Amygdala (tissue), 56 donors: ENCODE measurements around the gene MEPE.
A peak's percentile ranks its signal among the peaks of the same experiment; 100 is the strongest.

Source experiments
- DNase-seq, 56 donors: peaks; one replicate each; lab custom pipeline; 2025; lab: John Stamatoyannopoulos, UW

The MEPE gene

DNA sequence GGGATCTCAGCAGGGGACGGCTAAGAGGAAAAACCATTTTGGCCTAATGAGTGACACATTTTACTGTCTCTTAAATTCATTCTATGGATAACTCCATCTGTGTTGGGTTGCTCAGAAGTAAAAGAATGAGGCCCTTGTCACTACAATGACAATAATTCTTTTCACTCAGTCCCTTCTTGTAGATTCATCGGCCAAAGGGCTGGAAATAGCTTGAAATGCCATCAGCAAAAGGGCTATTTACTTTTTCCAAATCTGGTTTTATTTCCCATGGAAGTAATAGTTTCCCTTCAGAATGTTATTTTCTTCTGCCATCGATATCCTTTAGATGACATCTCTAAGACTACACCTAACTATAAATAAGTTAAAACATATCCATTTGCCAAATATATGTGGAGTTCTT lies 7.4 kb downstream of the MEPE start:
- DNase-seq, result peak in 5 of 56 donors; percentile 3 to 44 (median 9)

DNA sequence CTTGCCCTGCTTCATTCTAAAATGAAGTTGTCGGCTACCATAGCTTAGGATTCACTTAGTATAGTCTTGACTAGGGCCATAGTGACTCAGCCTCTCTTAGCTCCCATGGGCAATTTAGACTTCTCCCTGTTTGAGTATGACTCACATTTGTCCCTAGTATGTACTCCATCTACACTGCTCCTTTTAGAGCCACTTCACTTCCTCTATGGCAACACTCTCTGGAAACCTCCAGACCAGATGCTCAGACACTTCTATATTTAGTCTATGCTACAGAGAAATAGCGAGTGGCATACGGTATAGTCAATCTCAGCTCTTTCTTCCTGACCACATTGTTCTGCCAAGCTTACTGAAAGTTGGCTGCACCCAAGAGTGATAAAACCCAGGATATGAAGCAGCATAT lies 11.2 kb downstream of the MEPE start:
- DNase-seq, result peak in 9 of 56 donors; percentile 21 to 53 (median 26)

DNA sequence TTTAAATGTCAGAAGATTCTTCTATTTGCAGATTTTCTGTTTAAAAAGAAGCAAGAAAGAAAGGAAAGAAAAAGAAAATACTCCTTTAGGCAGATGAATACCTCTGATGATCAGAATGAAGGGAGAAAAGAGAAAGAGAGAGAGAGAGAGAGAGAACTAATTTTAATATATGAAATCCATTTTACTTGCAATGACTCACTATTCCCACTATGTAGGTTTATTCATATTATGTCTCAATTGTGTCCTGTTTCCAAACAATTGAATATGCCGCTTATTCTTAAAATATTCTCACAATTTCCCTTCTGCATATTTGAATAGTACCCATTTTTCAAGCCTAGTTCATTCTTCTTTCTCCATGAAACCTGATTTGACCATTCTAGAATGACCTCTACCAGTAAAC lies 11.7 kb downstream of the MEPE start:
- no peak for DNase-seq

DNA sequence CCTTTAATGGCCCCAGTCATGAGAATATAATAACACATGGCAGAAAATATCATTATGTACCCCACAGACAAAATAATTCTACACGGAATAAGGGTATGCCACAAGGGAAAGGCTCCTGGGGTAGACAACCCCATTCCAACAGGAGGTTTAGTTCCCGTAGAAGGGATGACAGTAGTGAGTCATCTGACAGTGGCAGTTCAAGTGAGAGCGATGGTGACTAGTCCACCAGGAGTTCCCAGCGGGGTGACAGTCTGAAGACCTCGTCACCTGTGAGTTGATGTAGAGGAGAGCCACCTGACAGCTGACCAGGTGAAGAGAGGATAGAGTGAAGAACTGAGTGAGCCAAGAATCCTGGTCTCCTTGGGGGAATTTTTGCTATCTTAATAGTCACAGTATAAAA lies 13.5 kb downstream of the MEPE start:
- DNase-seq, result no peak

DNA sequence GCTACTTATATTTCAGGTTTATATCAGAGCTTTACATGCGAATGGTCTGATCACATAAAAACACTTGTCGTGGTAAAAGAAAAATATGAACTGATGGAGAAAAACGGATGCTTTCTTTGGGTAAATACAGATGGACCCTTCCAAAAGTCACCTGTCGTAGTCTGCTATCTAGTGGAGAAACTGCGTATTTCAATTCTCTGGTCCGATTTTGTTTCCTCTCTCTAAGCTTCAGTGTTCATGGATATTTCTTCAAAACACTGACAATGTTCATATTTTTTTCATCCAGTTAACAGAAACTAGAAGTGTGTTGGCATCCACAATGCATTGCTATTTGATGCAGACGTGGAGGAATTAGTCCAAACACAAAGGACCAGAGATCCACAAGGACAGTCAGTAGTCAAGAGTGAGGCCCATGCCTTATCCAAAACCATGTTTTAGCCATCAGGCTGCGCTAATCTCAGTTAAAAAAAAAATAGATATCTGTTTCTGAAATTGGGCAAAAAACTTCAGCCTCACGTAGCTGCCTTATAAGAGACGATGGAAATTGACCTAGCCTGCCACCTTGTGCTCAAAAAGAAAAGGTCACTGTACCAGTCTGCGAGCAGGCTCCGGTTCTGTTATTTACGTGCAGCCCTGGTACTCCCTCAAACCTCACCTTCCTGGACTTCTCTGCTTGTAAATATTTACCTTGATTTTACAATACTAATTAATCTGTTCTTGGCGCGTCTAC lies 16.0 kb downstream of the MEPE start:
- peak in 44 of 56 donors; percentile 2 to 80 (median 38) for DNase-seq

DNA sequence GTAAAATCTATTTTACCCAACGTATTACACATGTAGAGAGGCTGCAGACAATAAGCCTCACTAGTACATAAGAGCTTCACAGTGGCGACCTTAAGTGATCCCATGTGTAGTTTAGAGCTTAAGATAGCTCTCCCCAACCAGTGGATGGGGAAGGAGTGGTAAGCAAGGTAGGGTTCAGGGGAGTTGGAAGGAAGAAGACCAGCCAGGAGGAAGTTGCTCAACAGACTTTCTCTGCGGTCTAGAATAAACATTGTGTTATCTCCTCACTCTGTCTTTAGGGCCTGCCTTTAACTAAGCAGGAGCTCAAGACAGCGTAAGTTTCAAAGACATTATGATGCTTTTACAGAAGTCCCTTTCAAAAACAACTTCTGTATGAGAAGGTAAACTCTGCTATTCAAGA lies 16.8 kb downstream of the MEPE start:
- peak in 1 of 56 donors; percentile 11 for DNase-seq

DNA sequence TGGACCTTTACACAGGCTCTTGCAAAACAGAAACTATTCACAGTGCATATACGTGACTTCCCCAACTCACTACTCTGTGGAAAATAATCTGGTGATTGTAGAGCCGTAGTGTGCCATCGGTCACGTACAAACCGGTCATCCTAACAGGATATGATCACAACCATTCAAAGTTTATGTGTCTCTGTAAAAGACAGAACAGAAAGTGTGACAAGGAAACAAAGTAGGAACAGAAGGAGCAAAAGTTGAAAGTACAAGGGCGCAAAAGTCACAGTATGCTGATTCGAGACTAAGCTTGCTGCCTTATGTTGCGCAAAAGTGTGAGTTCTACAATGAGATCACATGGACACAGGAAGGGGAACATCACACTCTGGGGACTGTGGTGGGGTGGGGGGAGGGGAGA lies 18.6 kb downstream of the MEPE start:
- peak in 3 of 56 donors; percentile 12 to 22 (median 14) for DNase-seq

DNA sequence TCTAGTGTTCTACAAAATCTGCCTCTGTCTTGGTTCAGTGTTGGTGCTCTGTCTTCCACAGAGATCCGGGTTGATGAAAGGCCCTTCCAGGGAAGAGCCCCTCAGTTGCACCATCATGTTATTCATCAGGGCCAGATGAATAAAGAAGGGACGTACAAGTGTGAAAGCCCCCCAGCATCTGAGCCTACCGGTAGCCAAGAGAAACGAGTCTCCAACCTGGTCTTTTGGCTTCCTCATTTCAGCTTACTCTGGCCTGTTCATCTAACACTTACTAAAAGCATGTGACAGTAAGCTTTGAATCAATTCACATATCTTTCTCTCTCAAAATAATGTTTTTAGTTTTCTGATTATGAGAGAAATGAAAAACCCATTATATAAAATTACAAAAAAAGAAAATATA lies 19.2 kb downstream of the MEPE start:
- no peak for DNase-seq

DNA sequence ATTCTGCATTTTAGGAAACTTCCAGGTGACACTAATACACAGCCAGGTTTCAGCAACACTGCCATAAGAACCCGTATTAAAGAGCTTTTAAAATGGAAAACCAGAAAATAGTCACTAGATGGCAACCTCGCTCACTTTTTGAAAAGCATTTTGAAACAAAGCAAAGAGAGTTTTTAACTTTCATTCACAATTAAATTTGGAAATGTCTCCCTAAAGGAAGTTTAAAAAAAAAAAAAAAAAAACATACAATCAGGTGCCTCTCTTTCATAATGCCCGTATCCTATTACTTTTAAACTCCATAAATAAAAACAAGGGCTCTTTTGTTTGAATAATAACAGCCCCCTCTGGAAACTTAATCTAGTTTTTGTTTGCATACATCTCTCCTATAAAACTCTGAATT lies 20.3 kb downstream of the MEPE start:
- peak in 2 of 56 donors; percentile 9 to 61 for DNase-seq

DNA sequence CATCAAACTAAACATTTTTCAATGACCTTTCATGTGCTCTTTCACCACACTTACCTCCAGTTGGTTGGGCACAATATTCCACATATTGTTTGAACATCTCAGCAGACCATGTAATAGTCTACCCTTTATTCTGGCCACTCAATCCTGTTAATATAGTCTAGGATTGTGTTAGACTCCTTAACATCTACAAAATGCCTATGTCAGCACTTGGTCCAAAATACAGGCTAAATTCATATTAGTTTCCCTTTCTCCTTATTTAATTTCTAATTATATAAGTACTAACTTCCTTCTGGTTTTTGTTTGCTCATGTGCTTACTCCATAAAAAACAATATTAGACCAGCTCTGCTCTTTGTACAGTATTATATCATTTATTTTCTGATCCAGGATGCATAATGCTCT lies 21.1 kb downstream of the MEPE start:
- no peak for DNase-seq

DNA sequence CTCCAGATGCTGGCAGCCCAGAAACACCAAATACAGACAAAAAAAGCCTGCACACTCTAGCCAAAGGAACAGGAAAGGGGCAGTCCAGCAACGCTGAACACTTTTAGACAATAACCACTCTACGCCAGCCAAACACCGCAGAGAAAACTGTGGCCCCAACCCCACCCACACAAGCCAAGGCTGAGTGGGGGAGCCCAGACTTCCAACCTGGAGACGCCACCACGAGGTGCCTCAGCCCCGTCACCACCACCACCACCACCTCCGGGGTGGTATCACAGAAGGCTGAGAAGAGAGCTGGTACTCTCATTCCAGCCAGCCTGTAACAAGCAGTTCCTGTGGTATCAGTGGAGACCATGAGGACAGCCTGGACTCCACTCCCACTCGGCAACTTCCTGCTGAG lies 22.8 kb downstream of the MEPE start:
- peak in 2 of 56 donors; percentile 13 to 22 for DNase-seq

DNA sequence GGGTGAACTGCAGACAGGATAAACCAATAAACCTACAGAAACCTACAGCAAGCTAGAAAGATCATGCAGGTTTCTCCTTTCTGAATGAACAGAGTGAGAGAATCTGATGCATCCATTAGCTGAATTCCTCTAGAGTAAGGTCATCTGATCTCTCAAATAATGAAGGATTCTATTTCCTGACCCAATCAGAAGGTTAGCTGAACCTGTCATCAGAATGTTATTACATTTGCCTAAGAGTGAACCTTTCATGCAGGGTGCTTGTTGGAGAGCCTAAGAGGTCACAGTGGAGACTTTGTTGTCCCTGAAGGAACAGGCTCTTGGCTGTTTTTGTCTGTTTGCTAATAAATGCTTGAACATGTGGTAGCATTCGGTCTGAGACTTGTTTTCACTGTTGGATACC lies 24.0 kb downstream of the MEPE start:
- no peak for DNase-seq

DNA sequence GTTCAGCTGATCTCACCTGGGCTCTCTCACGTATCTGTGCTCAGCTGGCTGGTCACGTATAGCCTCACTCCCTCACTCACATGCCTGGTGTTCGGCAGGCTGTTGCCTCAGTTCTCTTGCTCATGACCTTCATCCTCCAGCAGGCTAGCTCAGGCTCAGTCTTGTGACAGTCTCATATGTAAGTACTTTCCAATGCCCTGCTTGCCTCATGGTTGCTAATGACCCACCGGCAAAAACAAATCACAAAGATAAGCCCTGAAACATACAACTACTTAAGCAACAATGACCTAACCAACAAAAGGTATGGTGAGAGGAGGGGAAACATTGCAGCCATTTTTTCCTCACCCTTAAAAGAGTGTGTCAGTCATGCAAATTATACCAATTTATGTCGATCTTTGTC lies 25.0 kb downstream of the MEPE start:
- DNase-seq, result no peak

DNA sequence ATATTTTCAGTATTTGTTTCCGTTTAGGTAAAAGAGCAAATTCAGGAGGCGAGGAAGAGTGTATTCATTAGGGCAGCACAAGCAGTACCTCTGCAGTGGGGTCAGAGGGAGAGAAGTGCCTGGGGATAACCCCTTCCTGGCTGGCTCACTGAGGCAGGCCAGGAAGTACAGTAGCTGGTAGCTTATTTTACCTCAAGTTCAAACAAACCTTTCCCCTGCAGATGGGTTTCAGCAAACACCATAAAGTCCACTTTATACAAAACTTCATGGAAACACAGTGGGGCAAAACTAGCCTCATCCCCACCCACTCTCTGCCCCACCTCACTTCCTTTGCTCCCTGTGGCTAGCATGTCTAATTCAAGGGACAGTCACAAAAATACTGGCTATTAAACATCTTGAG lies 29.5 kb downstream of the MEPE start:
- no peak for DNase-seq

DNA sequence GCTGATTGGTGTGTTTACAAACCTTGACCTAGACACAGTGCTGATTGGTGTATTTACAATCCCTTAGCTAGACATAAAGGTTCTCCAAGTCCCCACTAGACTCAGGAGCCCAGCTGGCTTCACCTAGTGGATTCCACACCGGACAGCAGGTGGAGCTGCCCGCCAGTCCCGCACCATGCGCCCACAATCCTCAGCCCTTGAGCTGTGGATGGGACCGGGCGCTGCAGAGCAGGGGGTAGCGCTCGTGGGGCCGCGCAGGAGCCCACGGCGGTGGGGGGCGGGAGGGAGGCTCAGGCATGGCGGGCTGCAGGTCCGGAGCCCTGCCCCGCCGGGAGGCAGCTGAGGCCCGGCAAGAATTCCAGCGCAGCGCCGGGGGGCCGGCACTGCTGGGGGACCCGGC lies 30.7 kb downstream of the MEPE start:
- DNase-seq, result peak in 1 of 56 donors; percentile 13

DNA sequence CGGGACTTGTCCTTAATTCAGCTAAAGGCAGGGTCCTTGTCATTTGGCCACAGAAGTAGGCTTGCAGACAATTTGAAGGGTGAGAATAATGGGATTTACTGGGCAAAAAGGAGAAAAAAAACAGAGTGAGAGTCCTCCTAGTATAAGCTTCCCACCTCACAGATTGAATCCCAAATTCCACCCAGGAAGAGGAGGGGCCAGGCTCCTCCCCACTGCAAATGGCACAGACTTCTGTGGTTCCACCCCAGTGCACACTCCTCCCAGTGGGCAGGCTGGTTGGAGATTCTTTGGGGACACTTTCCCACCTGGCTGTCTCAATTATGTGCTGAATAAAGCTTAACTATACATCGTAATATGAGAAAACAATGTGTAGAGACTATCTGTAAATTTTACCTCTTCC lies 31.6 kb downstream of the MEPE start:
- no peak for DNase-seq

DNA sequence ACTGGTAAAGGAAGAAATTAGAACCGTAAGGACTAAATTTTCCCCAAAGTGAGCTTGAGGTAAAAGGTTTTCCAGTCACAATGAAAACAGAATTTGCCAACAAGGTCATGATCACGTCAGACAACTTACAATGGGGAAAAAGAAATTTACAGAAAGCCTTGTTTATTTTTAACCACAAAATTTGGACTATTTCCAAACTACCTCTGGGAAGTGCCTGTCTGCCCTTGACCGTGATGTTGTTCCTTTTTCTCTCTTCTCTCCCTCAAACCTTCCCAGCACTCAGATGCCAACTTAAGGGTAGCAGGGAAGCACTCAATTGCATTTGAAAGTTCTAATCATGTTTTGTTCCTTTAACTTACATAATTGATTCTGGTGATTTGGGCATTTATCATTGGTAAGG lies 32.5 kb downstream of the MEPE start:
- no peak for DNase-seq

DNA sequence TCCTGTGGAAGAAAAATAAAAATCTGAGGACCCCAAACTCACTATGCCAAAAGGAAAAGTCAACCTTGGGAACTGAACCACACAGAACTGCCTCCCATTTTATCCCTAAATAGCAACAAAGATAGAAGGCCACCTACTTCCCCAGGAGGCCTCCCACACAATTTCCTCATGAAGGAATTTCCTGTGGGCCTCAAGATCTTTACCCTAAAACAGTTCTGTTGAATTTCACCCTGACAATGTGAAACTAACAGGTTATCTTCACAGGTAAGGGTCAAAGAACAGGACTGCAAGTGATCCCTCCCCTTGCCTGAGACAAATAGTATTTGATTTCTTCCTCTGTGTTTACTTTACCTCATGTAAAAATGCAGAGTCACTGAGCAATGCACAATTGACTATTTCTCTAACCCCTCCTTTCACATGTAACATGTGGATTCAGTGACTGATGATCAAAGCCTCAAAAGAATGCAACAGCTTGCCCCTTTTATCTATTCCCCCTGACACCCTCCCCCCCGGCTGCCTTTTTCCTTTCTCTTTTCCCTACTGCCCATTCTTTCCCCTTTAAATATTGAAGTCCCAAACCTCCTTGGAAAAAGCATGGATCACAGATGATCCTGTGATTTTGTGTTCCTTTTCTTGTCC lies 33.3 kb downstream of the MEPE start:
- no peak for DNase-seq

DNA sequence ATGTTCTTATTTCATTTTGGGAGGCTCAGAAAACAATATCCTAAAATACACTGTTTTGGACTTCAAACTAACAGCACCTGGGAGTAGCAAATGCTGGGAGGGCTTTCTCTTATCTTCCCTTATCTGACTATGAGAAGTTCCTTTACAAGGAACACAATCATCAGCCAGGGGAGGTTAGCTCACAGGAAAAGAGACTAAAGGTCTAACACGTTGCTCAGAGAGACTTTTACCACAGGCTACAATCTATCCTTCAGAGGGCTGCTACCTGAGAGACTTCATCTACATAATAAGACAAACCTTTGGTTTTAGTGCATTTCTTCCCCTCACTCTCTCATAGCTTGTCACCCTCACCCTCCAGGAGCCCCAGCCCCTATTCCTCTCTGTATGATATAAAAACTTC lies 35.8 kb downstream of the MEPE start:
- DNase-seq, result no peak

DNA sequence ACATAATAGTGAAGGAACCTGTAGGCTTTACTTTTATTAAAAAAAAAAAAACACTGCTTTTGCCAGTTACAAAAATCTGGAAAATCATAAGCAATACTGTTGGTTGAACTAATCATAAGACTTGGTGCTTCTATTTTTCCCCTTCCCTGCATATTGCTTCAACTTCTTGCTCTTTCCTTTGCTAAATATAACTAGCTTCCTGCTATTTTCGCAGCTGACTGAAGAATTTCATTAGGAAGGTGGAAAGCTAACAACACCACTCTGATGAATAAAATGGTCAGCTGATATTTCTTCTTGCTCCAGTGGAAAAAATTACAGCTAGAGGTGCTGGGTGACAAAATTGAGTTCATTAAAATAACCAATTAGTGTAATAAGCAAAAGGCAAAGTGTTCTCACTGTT lies 39.3 kb downstream of the MEPE start:
- no peak for DNase-seq

DNA sequence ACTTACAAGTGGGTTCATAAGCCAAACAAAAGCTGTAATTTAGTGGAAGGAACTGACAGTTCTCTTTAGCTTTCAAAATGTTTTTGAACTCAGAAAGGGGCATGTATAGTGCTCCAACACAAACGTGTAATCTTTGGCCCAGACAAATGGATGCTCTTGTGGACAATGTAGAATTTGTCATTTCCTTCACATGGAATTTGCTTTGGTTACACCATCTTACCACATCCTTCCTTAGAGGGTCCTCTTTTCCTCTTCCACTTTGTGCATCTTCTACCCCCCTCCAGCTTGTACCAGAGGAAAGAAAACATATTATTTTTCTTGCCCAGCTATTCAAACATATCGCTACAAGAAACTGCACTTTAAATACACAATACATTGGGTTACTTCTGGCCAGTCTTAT lies 42.4 kb downstream of the MEPE start:
- DNase-seq, result no peak

DNA sequence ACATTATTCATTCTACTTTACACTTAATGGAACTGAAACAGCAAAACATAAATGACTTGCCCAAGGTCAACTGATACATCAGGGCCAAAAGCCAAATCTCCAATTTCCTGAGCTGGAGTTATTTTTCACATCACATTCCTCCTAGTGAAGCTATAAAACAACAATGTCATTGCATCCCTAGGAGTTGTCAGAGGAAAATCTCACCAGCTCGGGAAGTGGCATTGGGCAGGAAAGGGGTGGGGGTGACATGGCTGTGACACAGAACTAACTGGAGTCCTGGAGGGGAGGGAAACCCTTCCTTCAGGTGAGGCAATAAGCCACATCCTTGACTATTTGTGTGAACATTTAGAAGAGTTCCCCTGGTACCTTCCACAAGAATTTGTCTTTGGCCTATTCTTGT lies 47.3 kb downstream of the MEPE start:
- DNase-seq, result no peak
